PC-3 (cell line): ENCODE results near the gene SEMA5A.

ENCODE experiments used
- CTCF ChIP-seq: fragments of 300-600 bp; sonication (generic); conservative IDR thresholded peaks from 2 replicates; pipeline ENCODE4 v1.5.1; 2017; ENCODE audit warnings: antibody characterized with exemption, low read depth, mild to moderate bottlenecking, low read length
- EZH2 ChIP-seq: fragments of 300-600 bp; sonication (generic); IDR thresholded peaks from one replicate; pipeline ENCODE4 v1.6.1; 2017; ENCODE audit warnings: antibody characterized with exemption, mild to moderate bottlenecking, low read length; ENCODE audit not compliant: unreplicated experiment
- EZH2phosphoT487 ChIP-seq: fragments of 300-600 bp; sonication (generic); IDR thresholded peaks from 2 replicates; pipeline ENCODE4 v1.6.1; 2018; ENCODE audit warnings: mild to moderate bottlenecking, antibody characterized with exemption, low read length, borderline replicate concordance

GRCh38 chr5:9231842-9232241 lies 314.0 kb downstream of the SEMA5A start:
- TF ChIP-seq CTCF (no peak), EZH2phosphoT487 (no peak), EZH2 (no peak)
